22Rv1 (cell line): ENCODE data around the gene INPP5J.

Experiments
- CTCF ChIP-seq: fragments of 450-650 bp; IDR thresholded peaks from 2 replicates; pipeline ENCODE4 v1.5.1; 2017; ENCODE audit warnings: mild to moderate bottlenecking
- ZFX ChIP-seq: fragments of 450-650 bp; IDR thresholded peaks from 2 replicates; pipeline ENCODE4 v1.6.1; 2017; ENCODE audit warnings: antibody characterized with exemption, borderline replicate concordance

DNA sequence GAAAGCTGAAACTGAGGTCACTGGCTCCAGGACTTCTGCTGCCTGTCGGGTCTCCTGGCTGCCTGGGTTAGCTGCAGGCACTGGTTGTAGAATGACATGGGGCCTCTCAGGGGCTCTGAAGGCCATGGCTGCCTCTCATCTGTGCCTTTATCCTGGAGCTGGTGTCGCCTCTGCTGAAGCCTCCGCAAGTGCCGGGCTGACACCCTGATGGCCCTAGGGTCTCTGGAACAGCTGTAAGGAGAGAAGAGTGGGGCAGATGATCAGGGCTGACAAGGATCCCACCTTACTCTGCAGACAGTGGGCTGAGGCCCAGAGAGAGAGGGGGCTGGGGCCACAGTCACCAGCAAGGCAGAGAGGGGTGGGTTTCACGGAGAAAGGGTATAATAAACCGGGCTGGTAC, 12.9 kb downstream of the INPP5J start:
- TF ChIP-seq CTCF (no peak), ZFX (no peak)
